ENCODE measurements around the gene RPS15.

Gene RPS15

GRCh38 chr19:1466461-1467214, 28.4 kb downstream of the RPS15 start:
- no peak for TF ChIP-seq POU2F2 (IDR thresholded peaks at IDR 0.05; ENCODE audit: low read depth, low read length)
- no peak for TF ChIP-seq PAX5 (IDR thresholded peaks at IDR 0.05; ENCODE audit: insufficient read depth, low read length, severe bottlenecking)
- TF ChIP-seq POLR2AphosphoS5 (IDR thresholded peaks at IDR 0.05; ENCODE audit: low read depth, low read length), result no peak
- no peak for TF ChIP-seq POLR2A (IDR thresholded peaks at IDR 0.05; ENCODE audit: low read depth, low read length)
- TF ChIP-seq SPI1 (IDR thresholded peaks at IDR 0.05; ENCODE audit: low read depth, low read length), result no peak
- TF ChIP-seq TAF1 (IDR thresholded peaks at IDR 0.05; ENCODE audit: low read depth, low read length), result no peak
- DNase-seq (ENCODE audit: insufficient read length, low spot score) (no peak), FAIRE-seq (no peak)

- DNase-seq (ENCODE audit: insufficient read length, low spot score), result no peak
- FAIRE-seq, result no peak
- no peak for TF ChIP-seq POLR2AphosphoS5 (IDR thresholded peaks at IDR 0.05; ENCODE audit: low read depth, low read length)
- TF ChIP-seq TAF1 (IDR thresholded peaks at IDR 0.05; ENCODE audit: low read depth, low read length), result no peak
- no peak for TF ChIP-seq POU2F2 (IDR thresholded peaks at IDR 0.05; ENCODE audit: low read depth, low read length)
- no peak for TF ChIP-seq POLR2A (IDR thresholded peaks at IDR 0.05; ENCODE audit: low read depth, low read length)
- TF ChIP-seq PAX5 (IDR thresholded peaks at IDR 0.05; ENCODE audit: insufficient read depth, low read length, severe bottlenecking), result no peak
- no peak for TF ChIP-seq SPI1 (IDR thresholded peaks at IDR 0.05; ENCODE audit: low read depth, low read length)
These were observed 29.0 kb downstream of the RPS15 start for GRCh38 chr19:1467215-1467489.

GRCh38 chr19:1467490-1468273, 29.5 kb downstream of the RPS15 start:
- DNase-seq (ENCODE audit: insufficient read length, low spot score), result no peak
- TF ChIP-seq SPI1 (IDR thresholded peaks at IDR 0.05; ENCODE audit: low read depth, low read length), result no peak
- TF ChIP-seq POLR2A (IDR thresholded peaks at IDR 0.05; ENCODE audit: low read depth, low read length), result no peak
- no peak for TF ChIP-seq PAX5 (IDR thresholded peaks at IDR 0.05; ENCODE audit: insufficient read depth, low read length, severe bottlenecking)
- TF ChIP-seq POLR2AphosphoS5 (IDR thresholded peaks at IDR 0.05; ENCODE audit: low read depth, low read length), result no peak
- no peak for TF ChIP-seq TAF1 (IDR thresholded peaks at IDR 0.05; ENCODE audit: low read depth, low read length)
- no peak for TF ChIP-seq POU2F2 (IDR thresholded peaks at IDR 0.05; ENCODE audit: low read depth, low read length)
- FAIRE-seq, result no peak

DNA sequence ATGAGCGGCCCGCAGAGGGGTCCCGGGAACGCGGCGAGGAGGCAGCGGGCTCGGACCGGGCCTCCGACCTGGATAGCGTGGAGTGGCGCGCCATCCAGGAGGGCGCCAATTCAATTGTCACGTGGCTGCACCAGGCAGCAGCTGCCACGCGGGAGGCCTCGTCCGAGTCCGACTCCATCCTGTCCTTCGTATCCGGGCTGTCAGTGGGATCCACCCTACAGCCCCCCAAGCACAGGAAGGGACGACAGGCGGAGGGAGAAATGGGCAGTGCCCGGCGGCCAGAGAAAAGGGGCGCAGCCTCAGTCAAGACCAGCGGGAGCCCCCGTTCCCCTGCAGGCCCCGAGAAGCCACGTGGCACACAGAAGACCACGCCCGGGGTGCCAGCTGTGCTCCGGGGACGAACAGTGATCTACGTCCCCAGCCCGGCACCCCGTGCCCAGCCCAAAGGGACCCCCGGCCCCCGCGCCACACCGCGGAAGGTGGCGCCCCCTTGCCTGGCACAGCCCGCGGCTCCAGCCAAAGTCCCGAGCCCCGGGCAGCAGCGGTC, 30.2 kb downstream of the RPS15 start:
- no peak for DNase-seq (ENCODE audit: insufficient read length, low spot score)
- TF ChIP-seq POLR2A (IDR thresholded peaks at IDR 0.05; ENCODE audit: low read depth, low read length) (no peak), PAX5 (IDR thresholded peaks at IDR 0.05; ENCODE audit: insufficient read depth, low read length, severe bottlenecking) (no peak), TAF1 (IDR thresholded peaks at IDR 0.05; ENCODE audit: low read depth, low read length) (no peak), SPI1 (IDR thresholded peaks at IDR 0.05; ENCODE audit: low read depth, low read length) (no peak), POU2F2 (IDR thresholded peaks at IDR 0.05; ENCODE audit: low read depth, low read length) (no peak), POLR2AphosphoS5 (IDR thresholded peaks at IDR 0.05; ENCODE audit: low read depth, low read length) (no peak)
- no peak for FAIRE-seq

GRCh38 chr19:1468821-1469254, 30.6 kb downstream of the RPS15 start:
- TF ChIP-seq POLR2A (IDR thresholded peaks at IDR 0.05; ENCODE audit: low read depth, low read length), result no peak
- TF ChIP-seq PAX5 (IDR thresholded peaks at IDR 0.05; ENCODE audit: insufficient read depth, low read length, severe bottlenecking), result no peak
- TF ChIP-seq POLR2AphosphoS5 (IDR thresholded peaks at IDR 0.05; ENCODE audit: low read depth, low read length), result no peak
- no peak for TF ChIP-seq TAF1 (IDR thresholded peaks at IDR 0.05; ENCODE audit: low read depth, low read length)
- TF ChIP-seq POU2F2 (IDR thresholded peaks at IDR 0.05; ENCODE audit: low read depth, low read length), result no peak
- TF ChIP-seq SPI1 (IDR thresholded peaks at IDR 0.05; ENCODE audit: low read depth, low read length), result no peak
- no peak for DNase-seq (ENCODE audit: insufficient read length, low spot score)
- no peak for FAIRE-seq

GRCh38 chr19:1469255-1470054, 31.3 kb downstream of the RPS15 start:
- no peak for FAIRE-seq
- no peak for DNase-seq (ENCODE audit: insufficient read length, low spot score)
- no peak for TF ChIP-seq POLR2A (IDR thresholded peaks at IDR 0.05; ENCODE audit: low read depth, low read length)
- no peak for TF ChIP-seq PAX5 (IDR thresholded peaks at IDR 0.05; ENCODE audit: insufficient read depth, low read length, severe bottlenecking)
- TF ChIP-seq TAF1 (IDR thresholded peaks at IDR 0.05; ENCODE audit: low read depth, low read length), result no peak
- TF ChIP-seq POU2F2 (IDR thresholded peaks at IDR 0.05; ENCODE audit: low read depth, low read length), result no peak
- no peak for TF ChIP-seq POLR2AphosphoS5 (IDR thresholded peaks at IDR 0.05; ENCODE audit: low read depth, low read length)
- no peak for TF ChIP-seq SPI1 (IDR thresholded peaks at IDR 0.05; ENCODE audit: low read depth, low read length)

DNA sequence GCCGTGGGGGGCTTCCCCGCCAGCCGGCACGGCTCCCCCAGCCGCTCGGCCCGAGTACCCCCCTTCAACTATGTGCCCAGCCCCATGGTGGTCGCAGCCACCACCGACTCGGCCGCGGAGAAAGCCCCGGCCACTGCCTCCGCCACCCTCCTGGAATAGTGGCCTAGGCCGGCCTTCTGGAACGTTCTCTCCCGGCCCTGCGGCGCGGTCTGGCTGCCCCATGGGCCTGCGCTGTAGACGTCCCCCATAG, 31.8 kb downstream of the RPS15 start:
- no peak for FAIRE-seq
- no peak for DNase-seq (ENCODE audit: insufficient read length, low spot score)
- TF ChIP-seq POLR2AphosphoS5 (IDR thresholded peaks at IDR 0.05; ENCODE audit: low read depth, low read length) (no peak), POU2F2 (IDR thresholded peaks at IDR 0.05; ENCODE audit: low read depth, low read length) (no peak)

DNA sequence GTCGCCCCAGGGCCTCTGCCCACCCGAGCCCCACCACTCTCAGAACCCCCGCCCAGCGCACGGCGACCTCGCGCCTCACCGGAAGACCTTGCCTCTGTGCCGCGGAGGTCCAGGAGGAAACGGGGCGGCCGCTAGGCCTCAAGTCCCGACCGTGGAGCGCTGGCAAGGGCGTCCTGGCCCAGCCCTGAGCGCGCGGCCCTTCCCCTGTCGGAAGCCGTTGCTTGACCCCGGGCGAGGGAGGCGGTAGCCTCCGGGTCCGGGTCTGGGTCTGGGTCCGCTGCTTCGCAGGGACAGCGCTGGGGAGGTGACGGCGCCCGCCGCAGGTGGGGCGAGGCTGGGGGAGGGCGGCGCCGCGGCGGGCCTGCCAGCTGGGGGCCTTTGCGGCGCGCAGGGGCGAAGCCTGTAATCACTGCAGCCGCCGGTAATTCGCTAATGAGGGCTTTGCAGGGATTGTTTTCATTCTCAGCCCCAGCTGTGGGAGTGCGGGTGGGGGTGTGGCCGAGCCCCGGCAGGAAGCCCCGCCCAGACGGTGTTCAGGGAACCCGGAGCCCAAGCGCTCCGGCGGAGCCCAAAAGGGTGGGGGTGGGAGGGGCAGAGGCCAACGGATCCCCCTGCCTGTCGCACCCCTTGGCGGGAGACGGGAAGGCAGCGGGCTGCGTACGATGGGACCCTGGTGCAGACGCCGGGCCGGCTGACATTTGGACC, 32.3 kb downstream of the RPS15 start:
- TF ChIP-seq PAX5 (IDR thresholded peaks at IDR 0.05; ENCODE audit: insufficient read depth, low read length, severe bottlenecking) (no peak), POU2F2 (IDR thresholded peaks at IDR 0.05; ENCODE audit: low read depth, low read length) (no peak), TAF1 (IDR thresholded peaks at IDR 0.05; ENCODE audit: low read depth, low read length) (no peak), SPI1 (IDR thresholded peaks at IDR 0.05; ENCODE audit: low read depth, low read length) (no peak)
- DNase-seq (ENCODE audit: insufficient read length, low spot score) (peak; percentile 80), FAIRE-seq (peak; percentile 54)

Measured in GM12891 (cell line).